Colonic mucosa (tissue), 4 donors: ENCODE measurements around the gene CD69. TPM values are rescaled to one million over a fixed set of nuclear protein-coding genes. Genes with fewer than 3 reads are reported as not detected.

Experiments used
- DNase-seq: peaks from one replicate; pipeline ENCODE4 v3.0.0-alpha.2; 2020
- H3K27ac ChIP-seq: fragments of 200-600 bp; one replicate; pipeline ENCODE4 v1.8.0; 2021
- H3K27me3 ChIP-seq: fragments of 200-600 bp; one replicate; pipeline ENCODE4 v1.8.0; 2021
- H3K36me3 ChIP-seq: fragments of 200-600 bp; one replicate; pipeline ENCODE4 v1.8.0; 2021
- H3K4me1 ChIP-seq: fragments of 200-600 bp; one replicate; pipeline ENCODE4 v1.8.0; 2021; ENCODE audit warnings: mild to moderate bottlenecking
- H3K4me3 ChIP-seq: fragments of 200-600 bp; one replicate; pipeline ENCODE4 v1.8.0; 2021
- H3K9ac ChIP-seq, 2 donors: one replicate each; pipeline ENCODE4 v1.7.0; 2013; ENCODE audit warnings: control low read depth in 2 of 2, low read depth in 2 of 2, low read length in 2 of 2
- H3K9me3 ChIP-seq: fragments of 200-600 bp; one replicate; pipeline ENCODE4 v1.8.0; 2021
- intact Hi-C: fragments of 100-400 bp; cut with DNase I; formaldehyde crosslinking; loops from one replicate; pipeline ENCODE4 v1.14.1; 2022
- total RNA-seq, 2 donors: library from RNA; stranded (reverse); fragmentation: NEBNext Ultra II Directional in 1 of 2; extraction: Animal tissue kit (Norgen Biotek cat#: 25700) in 1 of 2; gene quantifications; one replicate each; pipeline ENCODE4 v1.2.1, GENCODE V29; 2021
- TF ChIP-seq, protein P1 (sequence below): fragments of 200-600 bp; IDR thresholded peaks from one replicate; pipeline ENCODE4 v1.8.0; 2022; ENCODE audit warnings: antibody characterized with exemption, mild to moderate bottlenecking
- donor health status: healthy.
- donor health status: DM: no; HTN: no; CAD: no.
- donor health status: DM: no; HTN: no; CAD: no.

The CD69 gene
- total RNA-seq, 2 donors from 2014 or later = 1.4 to 3.2 TPM

DNA sequence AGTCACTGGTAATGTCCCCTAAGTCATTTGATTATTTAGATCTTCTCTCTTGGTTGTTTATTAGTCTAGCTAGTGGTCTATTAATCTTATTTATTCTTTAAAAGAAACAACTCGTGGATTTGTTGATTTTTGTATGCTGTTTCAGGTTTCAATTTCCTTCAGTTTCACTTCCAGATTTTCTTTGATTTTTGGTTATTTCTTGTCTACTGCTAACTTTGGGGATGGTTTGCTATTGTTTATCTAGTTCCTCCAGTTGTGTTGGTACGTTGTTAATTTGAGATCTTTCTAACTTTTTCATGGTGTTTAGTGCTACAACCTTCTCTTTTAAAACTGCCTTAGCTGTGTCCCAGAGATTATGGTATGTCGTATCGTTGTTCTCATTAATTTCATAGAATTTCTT lies 18.5 kb upstream of the CD69 start:
- TF ChIP-seq, protein P1, sequence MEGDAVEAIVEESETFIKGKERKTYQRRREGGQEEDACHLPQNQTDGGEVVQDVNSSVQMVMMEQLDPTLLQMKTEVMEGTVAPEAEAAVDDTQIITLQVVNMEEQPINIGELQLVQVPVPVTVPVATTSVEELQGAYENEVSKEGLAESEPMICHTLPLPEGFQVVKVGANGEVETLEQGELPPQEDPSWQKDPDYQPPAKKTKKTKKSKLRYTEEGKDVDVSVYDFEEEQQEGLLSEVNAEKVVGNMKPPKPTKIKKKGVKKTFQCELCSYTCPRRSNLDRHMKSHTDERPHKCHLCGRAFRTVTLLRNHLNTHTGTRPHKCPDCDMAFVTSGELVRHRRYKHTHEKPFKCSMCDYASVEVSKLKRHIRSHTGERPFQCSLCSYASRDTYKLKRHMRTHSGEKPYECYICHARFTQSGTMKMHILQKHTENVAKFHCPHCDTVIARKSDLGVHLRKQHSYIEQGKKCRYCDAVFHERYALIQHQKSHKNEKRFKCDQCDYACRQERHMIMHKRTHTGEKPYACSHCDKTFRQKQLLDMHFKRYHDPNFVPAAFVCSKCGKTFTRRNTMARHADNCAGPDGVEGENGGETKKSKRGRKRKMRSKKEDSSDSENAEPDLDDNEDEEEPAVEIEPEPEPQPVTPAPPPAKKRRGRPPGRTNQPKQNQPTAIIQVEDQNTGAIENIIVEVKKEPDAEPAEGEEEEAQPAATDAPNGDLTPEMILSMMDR = no peak
- Histone ChIP-seq H3K9me3 (no peaks in the 10 kb centered on the region), H3K36me3 (no peaks in the 10 kb centered on the region), H3K4me1 (no peaks in the 10 kb centered on the region), H3K4me3 (no peak overlapping the region), H3K9ac (no peak overlapping the region), H3K27me3 (no peaks in the 10 kb centered on the region), H3K27ac (no peak overlapping the region)
- no peak for DNase-seq
- intact Hi-C loops = no loop called here

DNA sequence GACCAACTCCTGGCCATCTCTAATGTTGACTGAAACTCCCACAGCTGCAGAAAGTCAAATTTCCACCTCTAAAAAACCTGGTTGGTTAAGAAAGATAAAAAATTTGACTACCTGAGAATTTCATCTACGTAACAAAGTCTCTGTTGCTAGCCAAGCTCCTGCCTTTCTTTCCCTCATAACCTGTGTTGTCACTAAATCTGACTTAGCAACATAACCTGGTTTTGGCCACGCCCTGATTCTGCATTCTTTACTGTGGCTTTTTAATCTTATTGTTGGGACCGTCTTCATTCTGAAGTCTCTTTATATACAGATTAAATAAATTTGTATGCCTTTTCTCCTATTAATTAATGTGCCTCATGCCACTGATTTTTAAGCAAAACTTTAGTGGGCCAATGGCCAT lies 16.1 kb upstream of the CD69 start:
- no peak for DNase-seq
- Histone ChIP-seq H3K27me3 (no peaks in the 10 kb centered on the region), H3K9me3 (no peaks in the 10 kb centered on the region), H3K4me3 (no peak overlapping the region), H3K4me1 (no peaks in the 10 kb centered on the region), H3K27ac (no peak overlapping the region), H3K9ac (no peak overlapping the region), H3K36me3 (no peaks in the 10 kb centered on the region)
- intact Hi-C loops = no loop called here
- TF ChIP-seq, protein P1 = no peak

DNA sequence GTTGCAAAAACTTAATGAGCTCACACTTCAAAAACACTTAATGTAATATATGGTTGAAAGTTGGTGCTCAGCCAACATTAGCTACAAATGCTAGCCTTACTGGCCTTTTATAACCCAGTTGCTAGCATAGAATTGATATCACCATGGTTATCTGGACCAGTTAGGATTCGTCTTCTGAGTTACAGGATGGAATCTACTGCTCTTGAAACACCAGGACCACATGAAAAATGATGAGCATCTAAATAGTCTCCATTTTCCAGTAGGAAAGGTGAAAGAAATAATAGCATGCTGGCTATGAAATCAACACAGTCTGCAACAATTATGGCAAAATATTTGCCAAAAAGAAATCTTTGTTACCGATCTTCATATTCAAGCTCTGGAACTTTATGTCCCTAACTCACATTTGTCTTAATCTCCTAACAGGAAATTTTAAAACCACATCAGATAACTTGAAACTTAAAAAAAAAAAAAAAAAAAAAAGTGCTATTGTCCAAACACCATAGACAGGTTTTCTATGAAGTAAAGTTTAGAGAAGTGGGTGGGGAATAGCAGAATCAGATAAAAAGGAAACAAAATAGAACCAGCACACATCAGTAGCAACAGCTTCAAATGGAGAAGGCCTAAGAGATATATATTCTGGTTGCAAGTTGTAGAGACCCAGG lies 12.6 kb upstream of the CD69 start:
- Histone ChIP-seq H3K4me1 (no peaks in the 10 kb centered on the region), H3K9ac (no peak overlapping the region), H3K36me3 (no peaks in the 10 kb centered on the region), H3K27ac (no peak overlapping the region), H3K4me3 (no peak overlapping the region), H3K9me3 (no peaks in the 10 kb centered on the region), H3K27me3 (no peaks in the 10 kb centered on the region)
- TF ChIP-seq, protein P1 = no peak
- DNase-seq = no peak
- intact Hi-C loops = no loop called here

DNA sequence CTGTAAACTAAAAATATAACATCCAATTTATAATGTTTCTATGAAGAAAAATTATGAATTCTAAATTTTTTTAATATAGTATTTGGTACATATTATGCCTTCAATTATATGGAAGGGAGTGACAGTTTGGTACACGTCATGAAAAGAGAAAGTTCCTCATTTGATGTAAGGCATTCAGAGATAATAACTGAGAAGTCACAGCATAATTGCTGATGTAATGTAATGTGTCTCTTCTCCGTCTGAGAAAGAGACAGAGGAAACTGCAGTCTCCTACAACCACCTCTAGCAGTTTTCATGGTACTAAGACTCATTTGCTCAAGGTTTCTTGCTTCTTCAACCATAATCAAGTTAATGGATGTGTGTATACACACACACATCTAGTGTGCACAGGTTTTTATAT lies 2.3 kb upstream of the CD69 start:
- Histone ChIP-seq H3K4me3 (no peak overlapping the region), H3K36me3 (no peaks in the 10 kb centered on the region), H3K9ac (no peak overlapping the region), H3K27ac (no peak overlapping the region), H3K4me1 (no peaks in the 10 kb centered on the region), H3K9me3 (no peaks in the 10 kb centered on the region), H3K27me3 (no peaks in the 10 kb centered on the region)
- intact Hi-C loops = no loop called here
- DNase-seq = no peak
- TF ChIP-seq, protein P1 = no peak

DNA sequence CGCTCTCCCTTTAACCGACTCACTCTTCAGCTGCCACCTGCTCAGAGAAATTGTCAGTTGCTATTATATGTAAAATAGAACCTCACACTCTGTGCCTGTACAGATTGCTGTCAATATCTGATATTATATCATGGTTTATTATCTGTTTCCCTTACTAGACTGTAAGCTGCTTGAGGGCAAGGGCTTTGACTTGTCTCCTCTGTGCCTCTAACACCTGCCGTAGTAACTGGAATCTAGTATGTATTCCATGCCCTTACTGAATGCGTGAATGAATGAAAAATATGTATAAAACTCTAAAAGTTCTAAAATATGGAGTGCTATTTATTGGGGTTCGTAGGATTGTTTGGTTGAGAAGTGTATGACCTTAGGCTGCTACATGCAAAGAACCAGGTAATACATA lies 1.7 kb upstream of the CD69 start:
- no peaks in the 10 kb centered on the region for H3K27me3 ChIP-seq
- DNase-seq = no peak
- H3K27ac ChIP-seq = no peak overlapping the region
- TF ChIP-seq, protein P1 = no peak
- no peaks in the 10 kb centered on the region for H3K9me3 ChIP-seq
- H3K9ac ChIP-seq = no peak overlapping the region
- no peak overlapping the region for H3K4me3 ChIP-seq
- no peaks in the 10 kb centered on the region for H3K4me1 ChIP-seq
- intact Hi-C loops = no loop called here
- no peaks in the 10 kb centered on the region for H3K36me3 ChIP-seq
